Fibroblast of skin of right quadriceps (primary cell): ENCODE results near the gene KIF21A.

Source experiments
- DNase-seq: peaks from one replicate; pipeline ENCODE4 v3.0.0-alpha.2; 2013

KIF21A gene

DNA sequence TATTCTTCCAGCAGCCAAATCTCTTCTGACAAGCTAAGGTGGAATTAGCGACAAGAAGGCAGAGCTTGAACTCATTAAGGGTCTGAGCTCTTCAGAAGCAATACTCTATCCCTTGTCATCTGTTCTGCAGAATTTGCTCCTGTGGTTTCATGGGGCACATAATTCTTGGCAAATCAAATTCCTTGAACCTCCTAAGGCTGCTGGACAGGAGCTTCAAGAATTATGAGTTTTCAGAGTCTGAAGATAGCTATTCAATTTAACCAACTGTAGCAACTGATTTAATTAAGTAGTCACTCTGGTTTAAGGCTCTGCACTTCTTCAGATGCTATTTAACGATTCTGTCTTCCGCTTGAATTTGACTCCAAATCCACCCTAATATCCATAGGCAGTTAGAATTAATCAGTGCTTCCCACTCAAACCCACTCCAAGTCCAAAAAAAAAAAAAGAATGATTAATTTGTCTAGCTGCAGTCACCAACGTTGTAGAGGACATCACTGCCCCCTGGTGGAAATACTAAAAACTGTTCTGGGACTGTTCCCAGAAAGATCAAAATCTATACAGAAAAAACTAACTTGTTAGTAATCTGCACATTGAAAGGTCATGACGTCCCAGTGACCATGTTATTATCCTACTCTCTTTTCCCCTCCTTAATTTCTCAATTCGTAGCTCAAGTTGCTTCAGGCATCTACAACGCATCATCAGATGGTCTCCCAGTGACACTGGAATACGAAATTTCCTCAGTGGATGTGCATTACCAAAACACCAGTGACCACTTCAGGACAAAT is 169.9 kb downstream of the KIF21A start:
- peak; percentile 18 for DNase-seq

DNA sequence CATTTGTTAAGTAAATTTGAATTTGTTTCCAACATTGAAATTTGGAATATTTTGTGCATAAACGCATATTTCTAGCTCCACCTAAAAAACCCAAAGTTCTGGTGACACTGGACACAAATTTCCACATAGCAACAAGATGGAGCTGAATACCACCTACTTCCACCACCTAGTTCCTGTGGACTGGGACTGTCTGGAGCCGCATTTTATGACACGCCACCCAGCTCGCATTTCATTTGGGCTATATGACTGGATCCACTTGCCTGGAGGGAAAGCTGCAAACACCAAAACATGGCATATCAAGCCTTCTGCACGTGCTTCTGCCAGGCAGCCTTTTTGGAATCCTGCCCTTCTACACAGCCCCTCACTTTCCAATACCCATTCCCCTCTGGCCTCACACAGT is 173.4 kb downstream of the KIF21A start:
- DNase-seq = no peak

DNA sequence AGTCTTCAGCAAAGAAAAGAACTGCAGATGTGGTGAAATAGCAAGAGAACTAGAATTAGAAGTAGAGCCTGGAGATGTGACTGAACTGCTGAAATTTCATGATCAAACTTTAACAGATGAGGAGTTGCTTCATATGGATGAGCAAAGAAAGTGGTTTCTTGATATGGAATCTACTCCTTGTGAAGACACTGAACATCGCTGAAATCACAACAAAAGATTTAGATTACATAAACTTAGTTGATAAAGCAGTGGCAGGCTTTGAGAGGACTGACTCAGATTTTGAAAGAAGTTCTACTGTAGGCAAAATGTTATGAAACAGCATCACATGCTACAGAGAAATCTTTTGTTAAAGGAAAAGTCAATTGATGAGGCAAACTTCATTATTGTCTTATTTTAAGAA is 175.0 kb downstream of the KIF21A start:
- no peak for DNase-seq

- no peak for DNase-seq
Measured at GRCh38 chr12:39252628-39253027, 190.3 kb downstream of the KIF21A start.
